Adrenal gland (tissue), 5 donors: ENCODE data around the gene HNRNPH3.

Source experiments
- POLR2A ChIP-seq, 2 donors: fragments of 450-650 bp; IDR thresholded peaks; one replicate each; pipeline ENCODE4 v1.6.1; 2017; ENCODE audit warnings: antibody characterized with exemption in 2 of 2, mild to moderate bottlenecking in 2 of 2, moderate library complexity in 1 of 2
- TF ChIP-seq, protein P1 (sequence below), 6 experiments: fragments of 450-650 bp in 4 of 6; fragments of 200-600 bp in 2 of 6; sonication (generic) in 1 of 6; IDR thresholded peaks; 1 replicate in 5 of 6; 2 replicates in 1 of 6; pipeline versions ENCODE4 v1.5.1 to v1.8.0; 2016 to 2021; ENCODE audit warnings: antibody characterized with exemption in 6 of 6, mild to moderate bottlenecking in 2 of 6, moderate library complexity in 1 of 6
- donor health status: DM: no; HTN: no; CAD: no.

GRCh38 chr10:68365611-68366010, 33.7 kb downstream of the HNRNPH3 start:
- TF ChIP-seq, protein P1, sequence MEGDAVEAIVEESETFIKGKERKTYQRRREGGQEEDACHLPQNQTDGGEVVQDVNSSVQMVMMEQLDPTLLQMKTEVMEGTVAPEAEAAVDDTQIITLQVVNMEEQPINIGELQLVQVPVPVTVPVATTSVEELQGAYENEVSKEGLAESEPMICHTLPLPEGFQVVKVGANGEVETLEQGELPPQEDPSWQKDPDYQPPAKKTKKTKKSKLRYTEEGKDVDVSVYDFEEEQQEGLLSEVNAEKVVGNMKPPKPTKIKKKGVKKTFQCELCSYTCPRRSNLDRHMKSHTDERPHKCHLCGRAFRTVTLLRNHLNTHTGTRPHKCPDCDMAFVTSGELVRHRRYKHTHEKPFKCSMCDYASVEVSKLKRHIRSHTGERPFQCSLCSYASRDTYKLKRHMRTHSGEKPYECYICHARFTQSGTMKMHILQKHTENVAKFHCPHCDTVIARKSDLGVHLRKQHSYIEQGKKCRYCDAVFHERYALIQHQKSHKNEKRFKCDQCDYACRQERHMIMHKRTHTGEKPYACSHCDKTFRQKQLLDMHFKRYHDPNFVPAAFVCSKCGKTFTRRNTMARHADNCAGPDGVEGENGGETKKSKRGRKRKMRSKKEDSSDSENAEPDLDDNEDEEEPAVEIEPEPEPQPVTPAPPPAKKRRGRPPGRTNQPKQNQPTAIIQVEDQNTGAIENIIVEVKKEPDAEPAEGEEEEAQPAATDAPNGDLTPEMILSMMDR (IDR thresholded peaks at IDR 0.05) = no peak
- no peak for TF ChIP-seq POLR2A (IDR thresholded peaks at IDR 0.05)
